Chondrocyte (in vitro differentiated cells): ENCODE data around the gene OSR1. TPM values are rescaled to one million over a fixed set of nuclear protein-coding genes. Genes with fewer than 3 reads are reported as not detected.

Experiments used
- DNase-seq: peaks from one replicate; pipeline ENCODE4 v3.0.0; 2021; ENCODE audit warnings: mixed read lengths, low spot score
- H3K27ac Mint-ChIP-seq: one replicate; pipeline ENCODE4 v1.8.0; 2021; ENCODE audit warnings: mild to moderate bottlenecking, moderate library complexity, mixed read lengths; ENCODE audit not compliant: unreplicated experiment
- H3K27me3 Mint-ChIP-seq: 2 replicates; pipeline ENCODE4 v1.8.0; 2021; ENCODE audit warnings: low read depth, mixed read lengths
- H3K36me3 Mint-ChIP-seq: 2 replicates; pipeline ENCODE4 v1.8.0; 2021; ENCODE audit warnings: low read depth, mixed read lengths
- H3K4me1 Mint-ChIP-seq: 2 replicates; pipeline ENCODE4 v1.8.0; 2021; ENCODE audit warnings: low read depth, mild to moderate bottlenecking, mixed read lengths
- H3K4me3 Mint-ChIP-seq: one replicate; pipeline ENCODE4 v1.8.0; 2021; ENCODE audit warnings: mild to moderate bottlenecking, moderate library complexity, mixed read lengths; ENCODE audit not compliant: unreplicated experiment
- H3K9me3 Mint-ChIP-seq: 2 replicates; pipeline ENCODE4 v1.8.0; 2021; ENCODE audit warnings: low read depth, mixed read lengths
- CTCF ChIP-seq: fragments of 200-600 bp; sonication (generic); IDR thresholded peaks from 2 replicates; pipeline ENCODE4 v1.5.0; 2021; ENCODE audit warnings: antibody characterized with exemption, mild to moderate bottlenecking, moderate library complexity
- total RNA-seq: library from RNA; stranded (reverse); gene quantifications from 3 replicates; pipeline ENCODE4 v1.2.1, GENCODE V29; 2021

The OSR1 gene
- total RNA-seq, 1 donor from 2014 or later, result 34.5 TPM

GRCh38 chr2:19359456-19359855 lies 1.0 kb upstream of the OSR1 start:
- Mint-ChIP-seq H3K27me3 (peaks cover 10% of the 10 kb centered on the region), H3K27ac (no peak overlapping the region), H3K4me3 (no peak overlapping the region), H3K36me3 (peaks cover 7% of the 10 kb centered on the region), H3K9me3 (no peaks in the 10 kb centered on the region), H3K4me1 (peaks cover 55% of the 10 kb centered on the region)
- TF ChIP-seq CTCF, result no peak
- DNase-seq, result no peak

GRCh38 chr2:19359021-19359357 lies 566 bp upstream of the OSR1 start:
- Mint-ChIP-seq H3K9me3 (no peaks in the 10 kb centered on the region), H3K4me3 (peak overlapping the region; percentile 80), H3K36me3 (peaks cover 7% of the 10 kb centered on the region), H3K27ac (no peak overlapping the region), H3K4me1 (peaks cover 55% of the 10 kb centered on the region), H3K27me3 (peaks cover 10% of the 10 kb centered on the region)
- TF ChIP-seq CTCF, result no peak
- DNase-seq, result peak; percentile 77

- DNase-seq, result peak; percentile 78
- peaks cover 12% of the 10 kb centered on the region for H3K36me3 Mint-ChIP-seq
- TF ChIP-seq CTCF, result no peak
- peaks cover 10% of the 10 kb centered on the region for H3K27me3 Mint-ChIP-seq
- H3K9me3 Mint-ChIP-seq, result no peaks in the 10 kb centered on the region
- peak overlapping the region; percentile 80 for H3K4me3 Mint-ChIP-seq
- peak overlapping the region; percentile 84 for H3K27ac Mint-ChIP-seq
- H3K4me1 Mint-ChIP-seq, result peaks cover 45% of the 10 kb centered on the region
These were observed 801 bp downstream of the OSR1 start for GRCh38 chr2:19357402-19358241.

GRCh38 chr2:19356545-19357401 lies 1.6 kb downstream of the OSR1 start:
- TF ChIP-seq CTCF, result peak; percentile 8
- no peaks in the 10 kb centered on the region for H3K9me3 Mint-ChIP-seq
- H3K27ac Mint-ChIP-seq, result peak overlapping the region; percentile 13
- H3K36me3 Mint-ChIP-seq, result peaks cover 17% of the 10 kb centered on the region
- peaks cover 10% of the 10 kb centered on the region for H3K27me3 Mint-ChIP-seq
- no peak for DNase-seq
- peaks cover 42% of the 10 kb centered on the region for H3K4me1 Mint-ChIP-seq
- peak overlapping the region; percentile 80 for H3K4me3 Mint-ChIP-seq

- DNase-seq, result peak; percentile 71
- Mint-ChIP-seq H3K4me1 (peaks cover 39% of the 10 kb centered on the region), H3K27ac (no peak overlapping the region), H3K27me3 (peaks cover 10% of the 10 kb centered on the region), H3K4me3 (peak overlapping the region; percentile 80), H3K9me3 (no peaks in the 10 kb centered on the region), H3K36me3 (peaks cover 17% of the 10 kb centered on the region)
- no peak for TF ChIP-seq CTCF
These were observed 2.4 kb downstream of the OSR1 start for GRCh38 chr2:19355931-19356544.
